HG03135 (cell line): Measurements from ENCODE around the gene TSHZ1.
"Not testable (repeated sequence)": the region's sequence is repeated elsewhere in the genome, so short reads cannot be mapped to it uniquely, and the experiment has no call there.

Experiments
- ATAC-seq: cut with Tn5 transposase; IDR thresholded peaks from one replicate; pipeline ENCODE4 v1.9.1; 2021; ENCODE audit warnings: mild to moderate bottlenecking, moderate library complexity; ENCODE audit not compliant: unreplicated experiment

TSHZ1 gene

DNA sequence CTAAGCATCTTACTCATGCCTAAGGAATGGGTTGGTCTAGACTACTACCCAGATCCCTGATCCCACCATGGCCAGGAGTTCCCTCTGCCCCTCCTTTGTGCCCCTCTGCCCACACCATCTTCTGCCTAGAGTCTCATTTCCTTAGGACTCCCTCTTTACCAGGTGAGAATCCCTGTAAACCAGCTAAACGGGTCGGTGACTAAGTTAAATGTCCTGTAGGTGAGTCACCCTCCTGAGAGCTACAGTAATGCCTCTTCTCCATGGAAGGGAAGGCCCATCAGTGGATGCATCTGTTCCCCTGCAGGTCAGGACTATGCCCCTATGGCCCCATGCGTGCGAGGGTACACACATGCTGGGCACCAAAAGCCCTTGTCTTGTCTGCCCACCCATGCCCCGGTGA is 27.1 kb upstream of the TSHZ1 start:
- ATAC-seq, result no peak

- ATAC-seq, result no peak
These were observed 26.6 kb upstream of the TSHZ1 start for GRCh38 chr18:75183973-75184493.

DNA sequence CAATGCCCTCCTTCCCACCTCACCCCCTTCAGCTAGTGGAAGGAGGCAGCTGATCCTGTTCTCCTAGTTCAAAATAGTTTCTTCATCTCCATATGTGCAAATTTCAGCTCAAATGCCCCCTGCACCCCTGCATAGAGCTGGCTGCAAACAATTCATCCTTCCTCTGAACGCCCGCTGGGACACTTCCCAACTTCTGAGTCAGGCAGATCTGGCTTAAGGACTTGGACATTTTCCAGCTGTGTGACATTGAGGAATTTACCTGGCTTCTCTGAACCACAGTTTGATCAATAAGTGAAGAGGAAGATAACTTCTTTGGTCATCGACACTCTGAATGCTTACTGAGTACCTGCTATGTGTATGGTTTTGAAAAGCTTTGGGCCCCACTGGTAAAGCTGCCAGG is 25.1 kb upstream of the TSHZ1 start:
- no peak for ATAC-seq

GRCh38 chr18:75187702-75188101 is 22.9 kb upstream of the TSHZ1 start:
- ATAC-seq, result not testable (repeated sequence)

- no peak for ATAC-seq
These were observed 20.9 kb upstream of the TSHZ1 start for GRCh38 chr18:75189696-75190095.

DNA sequence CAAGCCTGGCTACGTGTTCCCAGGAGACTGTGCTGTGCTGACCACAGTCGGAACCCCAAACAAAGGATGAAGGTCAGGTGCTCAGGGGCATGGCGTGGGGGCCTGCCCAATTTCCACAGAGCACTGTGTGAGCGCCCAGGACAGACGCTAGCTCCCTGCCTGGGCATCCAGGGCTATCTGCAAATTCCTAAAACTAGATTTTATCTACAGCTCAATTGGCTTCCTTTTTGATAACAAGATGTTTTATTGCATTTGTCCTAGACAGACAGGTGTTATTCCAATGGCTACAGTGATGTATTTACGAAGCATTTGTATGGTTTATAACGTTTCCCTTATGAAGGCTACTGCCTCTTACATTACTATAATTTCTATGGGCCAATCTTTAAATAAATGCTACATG is 17.7 kb upstream of the TSHZ1 start:
- no peak for ATAC-seq

- ATAC-seq, result no peak
These were observed 12.6 kb upstream of the TSHZ1 start for GRCh38 chr18:75198036-75198435.

DNA sequence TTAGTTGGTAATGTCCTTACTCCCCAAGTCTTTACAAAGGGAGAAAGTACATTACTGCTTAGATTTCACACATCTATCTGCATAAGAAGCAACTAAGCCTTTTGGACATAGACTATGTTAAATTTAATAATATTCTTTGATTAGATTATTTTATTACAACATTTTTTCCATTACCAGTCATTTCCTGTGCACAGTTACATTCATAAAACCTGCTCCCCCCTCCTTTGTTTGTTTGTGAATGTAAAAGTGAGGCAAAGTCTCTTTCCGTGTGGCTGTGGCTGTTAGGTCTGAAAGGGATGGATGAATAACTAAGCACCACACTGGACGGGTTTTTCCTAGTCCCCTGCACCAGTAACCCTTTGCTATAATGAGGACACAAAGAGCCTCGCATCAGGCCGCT is 11.3 kb upstream of the TSHZ1 start:
- no peak for ATAC-seq

GRCh38 chr18:75200071-75200470 is 10.5 kb upstream of the TSHZ1 start:
- no peak for ATAC-seq

DNA sequence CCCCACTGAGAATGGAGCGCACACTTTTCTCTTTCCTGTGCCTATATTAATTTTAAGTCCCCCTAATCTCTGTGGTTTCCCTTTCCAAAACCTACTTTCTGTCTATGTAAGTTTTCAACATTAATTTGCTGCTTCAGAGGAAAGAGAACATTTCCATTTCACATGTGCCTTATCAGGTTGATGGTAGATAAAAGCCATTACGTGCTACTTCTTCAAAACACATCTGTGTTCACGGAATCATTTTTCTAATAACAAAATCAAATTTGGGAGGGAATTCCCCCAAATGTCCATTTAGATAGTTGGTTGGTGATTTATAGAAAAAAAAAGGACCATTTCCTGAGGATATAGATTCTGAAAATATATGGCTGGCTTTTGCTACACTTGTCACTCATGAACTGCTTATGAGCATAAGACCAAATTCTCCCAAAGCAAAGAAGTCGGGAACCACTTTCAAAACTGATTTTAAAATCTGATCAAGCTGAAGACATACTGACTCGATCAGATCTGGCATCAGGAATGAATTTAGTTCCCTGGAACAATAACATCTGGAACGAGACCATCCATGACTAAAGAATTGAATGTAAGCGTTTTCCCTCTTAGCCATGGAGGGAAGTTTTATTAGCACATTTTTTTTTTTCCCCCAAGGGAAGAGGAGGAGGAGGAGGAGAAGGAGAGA is 9.9 kb upstream of the TSHZ1 start:
- ATAC-seq, result no peak

DNA sequence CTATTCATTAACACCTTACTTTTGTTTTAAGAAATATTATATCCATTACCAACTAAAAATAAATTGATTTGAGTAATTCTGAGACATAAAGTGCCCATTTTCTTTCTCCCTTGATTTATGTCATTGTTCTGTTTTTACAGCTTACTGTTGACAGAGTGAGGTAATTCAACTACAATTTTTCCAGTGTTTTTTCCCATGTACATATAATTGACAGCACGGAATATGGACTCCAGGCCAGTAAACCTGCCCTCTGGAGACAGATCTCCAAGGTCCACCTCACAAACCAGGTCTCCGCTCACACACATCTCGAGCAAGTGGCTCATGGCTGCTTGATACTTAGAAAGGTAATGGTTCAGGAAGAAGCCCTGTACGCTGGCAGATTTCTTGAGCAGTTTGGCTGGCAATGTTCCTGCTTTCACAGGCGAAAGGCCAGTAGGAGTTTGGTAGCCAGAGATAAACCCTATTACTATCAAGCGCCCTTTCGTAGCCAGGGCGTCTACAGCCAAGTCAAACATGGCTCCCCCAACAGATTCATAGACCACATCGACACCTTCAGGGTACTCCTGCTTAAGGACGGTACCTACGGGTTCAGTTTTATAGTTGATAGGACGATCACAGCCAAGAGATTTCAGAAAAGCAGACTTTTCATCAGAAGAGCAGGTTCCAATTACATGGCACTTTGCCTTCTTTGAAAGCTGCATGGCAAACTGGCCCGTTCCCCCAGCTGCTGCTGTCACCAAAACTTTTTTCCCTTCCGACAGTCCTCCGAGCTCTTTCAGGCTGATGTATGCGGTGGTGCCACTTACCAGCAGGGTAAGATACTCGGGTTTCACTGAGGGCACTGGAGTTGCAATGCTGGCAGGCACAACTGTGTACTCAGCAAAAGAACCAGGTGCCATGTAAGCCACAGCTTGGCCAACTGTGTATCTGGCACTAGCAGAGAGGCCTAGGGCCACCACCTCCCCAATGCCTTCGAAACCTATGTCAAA is 9.0 kb upstream of the TSHZ1 start:
- no peak for ATAC-seq

- ATAC-seq, result no peak
These were observed 7.8 kb upstream of the TSHZ1 start for GRCh38 chr18:75202696-75203365.

DNA sequence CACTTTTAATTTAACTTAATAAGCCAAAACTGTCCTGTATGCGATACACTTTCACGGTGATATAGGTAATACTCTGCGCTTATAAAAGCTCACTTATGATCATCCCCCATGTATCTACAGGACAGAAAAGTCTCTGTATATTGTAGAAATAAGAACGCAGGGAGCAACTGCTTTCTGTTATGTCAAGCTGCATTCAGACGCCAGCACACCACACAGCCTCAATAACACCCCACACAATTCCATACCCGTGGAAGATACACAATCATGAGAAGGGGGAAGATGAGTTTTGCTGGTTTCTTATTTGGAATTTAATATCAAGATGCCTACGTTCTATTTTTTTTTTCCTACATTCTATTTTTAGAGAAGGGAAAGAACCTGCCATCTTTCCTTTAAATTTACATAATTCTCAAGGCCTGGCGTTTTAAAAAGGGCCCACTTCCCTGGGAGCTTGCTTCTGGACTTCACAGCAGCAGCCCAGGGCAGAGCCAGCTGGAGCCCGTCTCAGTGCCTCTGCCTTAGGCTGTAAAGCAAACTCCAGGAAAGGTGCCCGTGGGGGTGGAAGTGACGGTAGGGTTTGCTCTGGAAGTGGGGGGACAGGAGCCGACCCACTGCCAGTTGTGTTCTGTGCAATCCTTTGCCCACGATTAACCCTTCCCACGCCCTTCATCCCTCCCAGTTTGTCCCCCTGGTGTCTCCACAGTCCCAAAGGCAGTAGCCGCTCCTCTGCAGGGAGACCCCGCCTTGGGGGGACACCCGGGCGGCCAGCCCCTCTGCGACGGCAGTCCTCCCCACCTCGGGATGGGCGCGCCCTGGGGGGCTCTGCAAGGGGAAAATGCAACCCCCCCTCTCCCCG is 7.0 kb upstream of the TSHZ1 start:
- no peak for ATAC-seq

DNA sequence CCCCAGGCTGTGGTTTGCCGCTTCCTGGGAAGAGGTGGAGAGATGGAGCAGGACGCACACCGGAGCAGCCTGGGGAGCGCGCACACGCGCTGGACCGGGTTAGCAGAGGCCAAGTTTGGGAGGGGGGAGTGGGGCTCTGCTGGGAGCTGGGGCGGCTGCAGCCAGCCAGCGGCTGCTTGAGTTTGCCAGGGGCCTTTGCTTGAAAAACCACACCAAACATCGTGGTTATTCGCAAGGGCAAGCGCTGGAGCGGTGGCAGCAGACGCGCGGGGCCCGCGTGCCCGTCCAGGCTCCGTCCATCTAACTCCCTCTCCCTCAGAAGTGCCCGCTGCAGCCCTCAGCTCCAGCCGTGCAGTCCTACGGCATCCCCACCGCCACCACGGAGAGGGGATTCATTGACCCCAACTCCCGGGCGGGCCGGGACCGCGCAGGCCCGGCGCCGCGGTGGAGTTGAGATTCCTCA is 6.3 kb upstream of the TSHZ1 start:
- ATAC-seq, result no peak

DNA sequence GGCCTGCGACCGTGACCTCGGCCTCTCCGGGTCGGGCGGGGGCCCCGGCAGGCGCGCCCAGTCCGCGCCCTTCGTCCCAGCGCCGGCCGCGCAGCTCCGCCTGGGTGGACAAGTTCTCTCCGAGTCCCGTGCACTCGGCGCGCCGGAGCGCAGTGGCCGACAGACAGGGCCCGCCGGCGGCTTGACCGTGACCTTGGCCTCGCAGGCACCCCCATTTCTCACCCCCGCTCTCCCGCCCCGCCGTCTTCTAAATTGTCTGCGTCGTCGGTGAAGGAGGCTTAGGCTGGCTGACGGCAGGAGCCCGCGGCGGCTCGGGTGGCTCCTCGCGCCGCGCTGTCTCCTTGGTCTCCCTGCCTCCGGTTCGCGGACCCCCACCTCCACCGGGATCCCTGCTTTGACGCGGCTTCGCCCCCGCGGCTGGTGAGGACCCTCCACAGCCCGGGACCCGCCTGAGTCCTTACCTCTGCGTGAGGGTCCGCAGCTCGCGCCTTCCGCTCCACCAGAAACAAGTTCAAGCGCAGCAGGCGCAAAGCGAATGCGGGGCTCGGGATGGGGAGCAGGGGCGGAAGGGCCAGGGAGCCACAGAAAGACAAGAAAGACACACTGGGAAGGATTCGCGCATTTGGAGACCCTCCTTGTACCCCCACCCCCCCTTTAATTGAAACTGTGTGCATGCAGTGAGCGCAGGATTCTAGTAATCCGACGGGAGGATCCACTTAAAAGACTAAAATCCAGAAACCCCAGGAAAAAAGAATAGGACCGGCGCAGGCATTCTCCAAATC is 5.7 kb upstream of the TSHZ1 start:
- ATAC-seq, result no peak

GRCh38 chr18:75205514-75206132 is 5.0 kb upstream of the TSHZ1 start:
- no peak for ATAC-seq

- ATAC-seq, result no peak
These were observed 3.9 kb upstream of the TSHZ1 start for GRCh38 chr18:75206452-75207309.
